NCI-H345 treated with DMSO at 0.1 percent for 48 hours (cell line): ENCODE measurements around the gene OR51A2.
A peak's percentile ranks its signal among the peaks of the same experiment; 100 is the strongest.
"Not testable (repeated sequence)": the region's sequence is repeated elsewhere in the genome, so short reads cannot be mapped to it uniquely, and the experiment has no call there.

ENCODE experiments used
- DNase-seq: peaks from one replicate; lab custom pipeline; 2025; ENCODE audit not compliant: unreplicated experiment; lab: John Stamatoyannopoulos, UW

Gene OR51A2, protein sequence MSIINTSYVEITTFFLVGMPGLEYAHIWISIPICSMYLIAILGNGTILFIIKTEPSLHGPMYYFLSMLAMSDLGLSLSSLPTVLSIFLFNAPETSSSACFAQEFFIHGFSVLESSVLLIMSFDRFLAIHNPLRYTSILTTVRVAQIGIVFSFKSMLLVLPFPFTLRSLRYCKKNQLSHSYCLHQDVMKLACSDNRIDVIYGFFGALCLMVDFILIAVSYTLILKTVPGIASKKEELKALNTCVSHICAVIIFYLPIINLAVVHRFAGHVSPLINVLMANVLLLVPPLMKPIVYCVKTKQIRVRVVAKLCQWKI

DNA sequence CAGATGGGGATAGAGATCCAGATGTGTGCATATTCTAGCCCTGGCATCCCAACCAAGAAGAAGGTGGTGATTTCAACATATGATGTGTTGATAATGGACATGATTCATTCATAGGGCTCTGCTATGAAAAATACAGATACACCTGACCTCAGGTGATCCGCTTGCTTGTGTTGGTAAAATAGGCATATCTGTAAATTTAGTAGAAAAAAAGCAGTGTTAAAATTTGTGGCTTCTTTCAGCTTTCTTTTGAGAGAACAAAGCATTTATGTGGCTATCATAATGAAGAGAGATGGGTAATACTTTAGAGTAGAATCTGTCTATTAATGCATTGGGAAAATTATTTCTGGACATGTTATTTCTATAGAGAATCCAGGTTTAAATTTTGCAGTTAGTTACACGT is at the start of gene OR51A2:
Gene OR51A2 (minus strand): TSS at position 101 of the 400 bp plus-strand sequence. CDS start 0 bp downstream, at position 101.
- not testable (repeated sequence) for DNase-seq

DNA sequence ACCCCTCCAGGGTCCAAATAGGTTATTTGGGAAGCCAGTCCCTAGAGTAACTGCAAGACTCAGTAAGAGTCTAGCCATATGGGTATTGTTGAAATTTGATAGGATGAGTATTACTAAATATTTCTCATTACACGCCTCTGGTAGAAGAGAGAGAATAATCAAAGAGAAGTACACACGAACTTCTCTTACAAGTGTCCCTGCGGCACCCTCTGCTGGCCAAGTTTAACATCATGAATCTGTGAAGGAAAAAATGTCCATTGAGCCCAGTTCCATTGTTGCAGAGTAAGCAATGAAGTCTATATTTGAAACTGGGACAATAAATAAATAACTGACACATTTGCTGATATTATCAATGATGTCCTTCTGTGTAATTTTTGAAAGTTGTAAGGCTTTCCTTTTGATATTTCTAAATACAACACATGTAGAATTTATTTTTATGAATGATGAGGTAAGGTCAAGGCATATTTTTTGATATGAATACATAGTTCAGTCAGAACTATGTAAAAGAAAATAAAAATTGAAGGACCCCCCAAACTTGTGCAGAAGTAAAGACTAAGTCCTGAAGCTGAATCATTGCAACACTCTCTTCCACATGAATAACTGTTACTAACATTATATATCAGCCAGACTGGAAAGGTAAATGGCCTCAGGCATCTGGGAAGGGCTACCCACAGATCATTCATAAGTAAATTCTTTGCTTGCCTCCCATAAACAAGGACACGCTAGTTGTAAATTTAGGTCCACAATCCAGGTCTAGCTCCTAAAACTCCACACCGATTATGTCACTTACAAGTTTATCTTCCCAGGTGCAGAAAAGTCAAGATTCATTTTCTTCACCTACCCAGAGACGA is 49.1 kb upstream of the OR51A2 start:
- peak; percentile 65 for DNase-seq

DNA sequence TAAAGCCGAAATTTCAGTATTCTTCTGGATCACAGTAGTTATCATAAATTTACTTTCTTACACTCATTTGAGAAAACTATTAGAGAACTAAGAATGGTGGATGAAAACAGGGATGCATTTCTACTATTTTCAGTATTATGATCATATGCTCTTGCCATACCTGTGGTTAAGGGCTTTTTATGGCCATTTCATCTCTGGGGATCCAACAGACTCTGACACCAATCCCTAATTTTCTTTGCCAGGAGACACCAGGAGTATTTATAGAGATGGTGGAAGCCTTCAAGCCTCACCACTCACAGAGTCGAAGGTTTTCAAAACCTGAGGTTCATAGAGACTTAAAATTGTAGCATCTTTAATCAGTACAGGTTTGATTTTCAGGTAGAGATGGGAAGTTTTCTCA is 39.0 kb upstream of the OR51A2 start, which contains the start of gene OR51L1:
Gene OR51L1 (plus strand): TSS at position 301 of the 400 bp plus-strand sequence. CDS start 4,132 bp downstream, outside the sequence.
- DNase-seq: no peak

DNA sequence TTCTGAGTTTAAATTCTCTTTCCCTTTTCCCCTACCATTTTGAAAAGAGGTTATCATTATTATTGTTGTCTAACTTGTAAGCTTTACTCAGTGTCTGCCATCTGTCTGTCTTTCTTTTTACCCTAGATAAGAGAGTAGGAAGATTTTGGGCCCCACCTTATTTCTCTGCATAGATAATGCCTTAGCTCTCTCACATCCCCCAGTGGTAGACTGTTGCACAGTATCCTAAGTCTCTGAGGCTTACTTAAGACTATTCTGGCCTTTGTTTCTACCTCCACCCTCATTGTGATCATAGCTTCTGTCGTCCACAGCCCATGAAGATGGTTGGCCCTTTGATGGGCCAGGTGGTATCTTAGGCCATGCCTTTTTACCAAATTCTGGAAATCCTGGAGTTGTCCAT is 35.5 kb upstream of the OR51A2 start:
- no peak for DNase-seq

DNA sequence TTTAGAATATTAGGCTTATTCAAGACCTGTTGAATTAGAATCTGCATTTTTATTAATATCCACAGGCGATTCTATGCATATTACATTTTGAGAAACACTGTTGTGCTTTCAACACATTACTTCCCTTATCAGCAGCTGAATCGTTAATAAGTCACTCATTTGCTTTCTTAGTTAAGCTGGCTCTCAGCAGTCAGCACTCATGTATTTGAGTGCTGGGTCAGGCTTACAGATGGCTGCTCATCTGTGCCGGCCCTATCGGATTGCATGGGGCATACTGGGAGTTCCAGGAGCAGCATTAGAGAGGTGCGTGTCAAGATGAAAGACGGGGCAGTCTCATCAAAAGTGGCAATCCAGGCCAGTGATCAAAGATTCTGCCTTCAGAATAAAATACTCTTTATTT is 28.3 kb upstream of the OR51A2 start:
- DNase-seq: no peak

DNA sequence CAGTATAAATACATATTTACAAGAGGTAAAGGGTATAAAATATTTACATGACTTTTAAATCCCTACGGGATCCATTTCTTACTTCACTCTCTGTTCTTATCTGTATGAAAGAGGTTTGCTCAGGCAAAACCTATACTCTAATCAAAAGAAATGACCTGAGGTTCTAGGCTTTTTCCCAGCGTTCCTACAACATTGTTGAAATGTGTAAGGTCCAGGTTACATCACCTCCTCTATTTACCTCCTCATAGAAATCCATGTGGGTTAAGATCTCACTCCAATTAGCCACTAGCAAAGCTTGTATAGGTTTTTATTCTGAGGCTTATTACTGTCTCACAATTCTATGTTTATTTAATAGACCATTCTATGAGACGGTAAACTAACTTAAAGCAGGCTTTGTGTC is 27.2 kb upstream of the OR51A2 start:
- no peak for DNase-seq

DNA sequence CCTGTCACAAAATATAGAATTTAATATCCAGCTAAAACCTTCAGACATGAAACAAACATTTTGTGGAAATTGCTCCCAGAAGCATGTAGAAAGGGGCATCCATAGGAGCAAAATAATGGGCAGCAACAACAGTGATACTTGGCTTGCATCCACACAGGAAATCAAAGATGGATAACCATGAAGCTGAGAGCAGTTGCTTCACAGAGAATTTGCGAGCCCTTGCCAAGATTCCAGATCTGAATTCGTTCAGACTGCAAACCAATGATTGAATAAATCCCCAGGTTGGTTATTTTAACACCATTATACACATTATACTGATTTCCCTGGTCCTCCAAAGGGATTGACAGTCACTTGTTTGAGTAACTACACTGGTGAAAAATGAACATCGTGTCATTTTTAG is 23.5 kb upstream of the OR51A2 start:
- DNase-seq: no peak

DNA sequence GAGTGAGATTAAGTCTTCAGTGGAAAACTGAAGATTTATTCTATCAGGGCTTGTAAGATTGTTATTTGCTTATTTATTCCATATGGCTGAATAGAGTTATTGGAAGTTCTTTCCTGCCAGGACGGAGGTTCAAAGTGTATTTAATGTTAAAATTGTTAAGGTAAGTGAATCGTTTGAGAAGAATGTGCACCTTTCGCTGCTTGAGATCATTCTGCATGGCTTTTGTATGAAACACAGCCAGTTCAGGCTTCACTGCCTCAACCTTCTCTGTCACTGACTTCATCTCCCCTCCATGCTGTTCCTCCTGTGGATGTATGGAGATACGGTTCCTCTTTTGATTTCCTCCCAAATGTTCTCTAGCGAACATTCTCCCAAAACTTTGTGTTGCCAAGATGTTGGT is 19.9 kb upstream of the OR51A2 start:
- no peak for DNase-seq

DNA sequence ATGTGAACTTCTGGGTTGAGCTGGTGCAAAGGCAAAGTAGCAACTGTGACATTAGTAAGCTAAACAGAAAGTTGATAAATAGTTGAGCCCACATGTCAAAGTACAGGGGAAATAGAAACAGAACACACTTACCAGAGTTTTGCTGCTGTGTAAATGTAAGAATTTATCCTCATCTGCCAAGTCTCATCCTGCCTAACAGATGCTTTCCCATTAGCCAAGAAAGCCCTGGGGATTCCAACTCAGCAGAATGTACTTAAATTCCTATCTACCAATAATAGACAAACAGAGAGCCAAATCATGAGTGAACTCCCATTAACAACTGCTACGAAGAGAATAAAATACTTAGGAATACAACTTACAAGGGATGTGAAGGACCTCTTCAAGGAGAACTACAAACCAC is 7.3 kb upstream of the OR51A2 start:
- no peak for DNase-seq

DNA sequence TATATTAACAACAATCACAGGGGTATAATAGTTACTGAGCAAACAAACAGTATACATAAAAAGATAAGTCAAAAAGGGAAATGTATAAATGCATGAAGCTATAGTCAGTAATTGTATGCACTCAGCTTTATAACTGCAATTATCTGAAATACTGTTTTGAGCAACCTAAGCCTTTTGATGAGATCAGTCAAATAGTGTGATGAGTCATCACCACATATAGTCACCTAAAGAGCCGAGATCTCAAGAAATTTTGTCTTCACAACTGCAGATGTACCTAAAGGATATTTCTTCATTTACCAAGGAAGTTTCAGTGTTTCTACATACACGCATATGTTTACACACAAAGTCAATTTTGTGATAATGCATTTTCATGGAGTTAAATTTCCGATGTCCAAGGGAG is 5.4 kb upstream of the OR51A2 start:
- no peak for DNase-seq

DNA sequence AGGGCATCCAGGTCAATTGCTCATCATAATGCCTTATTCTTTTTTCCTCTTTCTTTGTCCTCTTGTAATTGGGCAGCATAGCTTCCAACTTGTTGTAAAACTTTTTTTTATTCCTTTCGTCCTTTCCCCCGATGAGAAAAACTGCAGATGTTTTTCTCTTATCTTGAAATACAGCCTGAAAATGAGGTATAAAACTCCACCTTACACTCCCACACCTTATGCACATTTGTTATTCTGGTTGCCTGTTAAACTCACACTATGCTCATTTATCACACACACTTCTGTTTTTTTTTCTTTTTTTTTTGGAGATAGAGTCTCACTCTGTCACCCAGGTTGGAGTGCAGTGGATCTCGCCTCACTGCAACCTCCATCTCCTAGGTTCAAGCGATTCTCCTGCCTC is 1.9 kb upstream of the OR51A2 start:
- DNase-seq: no peak

DNA sequence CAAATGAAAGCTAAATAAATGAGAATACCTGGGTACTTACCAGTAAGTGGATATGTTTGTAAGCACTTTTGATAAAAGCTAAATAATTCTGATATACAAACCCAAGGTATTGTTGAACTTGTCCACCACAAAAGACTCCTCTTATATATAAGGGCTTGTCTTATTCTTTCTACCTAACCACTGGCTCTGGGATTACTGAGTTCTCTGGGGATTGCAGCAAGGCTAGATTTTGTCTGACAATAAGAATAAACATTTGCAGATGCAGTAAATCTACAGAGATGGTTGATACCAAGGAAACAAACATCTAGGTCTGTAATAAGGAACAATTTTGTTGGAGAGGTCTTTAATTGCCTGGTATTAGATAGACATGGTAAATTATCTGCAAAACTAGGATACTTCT is 8.0 kb downstream of the OR51A2 start, which contains the start of gene OR51A4:
Gene OR51A4 (minus strand): TSS at position 101 of the 400 bp plus-strand sequence. CDS start 505 bp downstream, outside the sequence.
- DNase-seq: no peak

DNA sequence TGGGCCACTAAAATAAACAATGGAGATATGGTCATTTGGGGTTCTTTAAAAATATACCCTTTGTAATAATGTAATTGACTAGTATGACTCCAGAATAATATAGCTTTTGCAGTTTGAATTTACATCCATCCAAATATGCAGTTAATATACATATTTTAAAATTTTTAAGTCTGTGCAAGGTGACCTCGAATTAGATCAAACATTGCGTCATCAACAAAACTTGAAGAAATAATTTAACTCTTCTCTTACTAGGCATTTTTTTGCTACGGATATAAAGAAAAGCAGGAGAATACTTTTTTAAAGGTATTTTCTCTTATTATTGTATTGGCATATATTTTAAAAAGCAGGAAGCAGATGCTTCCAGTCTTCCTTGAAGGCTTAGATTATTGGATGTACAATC is 18.8 kb downstream of the OR51A2 start:
- no peak for DNase-seq

DNA sequence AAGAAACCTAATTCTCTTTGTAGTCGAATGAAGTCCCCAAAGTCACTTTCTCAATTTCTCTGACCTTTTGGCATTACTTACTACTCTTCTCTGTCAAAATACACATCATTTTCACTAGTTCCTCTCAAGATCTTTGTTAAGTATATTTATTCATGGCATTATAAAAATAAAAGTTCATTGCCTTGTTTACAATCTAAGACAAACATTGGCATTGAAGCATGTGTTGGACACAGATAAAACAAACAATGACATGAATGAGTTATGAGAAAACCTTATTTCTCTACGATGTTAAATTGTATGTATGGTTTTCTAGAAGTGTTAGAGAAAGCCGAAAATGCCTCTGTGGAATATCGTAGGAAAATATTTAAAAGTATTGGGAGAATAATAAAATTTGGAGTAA is 22.8 kb downstream of the OR51A2 start:
- DNase-seq: no peak

DNA sequence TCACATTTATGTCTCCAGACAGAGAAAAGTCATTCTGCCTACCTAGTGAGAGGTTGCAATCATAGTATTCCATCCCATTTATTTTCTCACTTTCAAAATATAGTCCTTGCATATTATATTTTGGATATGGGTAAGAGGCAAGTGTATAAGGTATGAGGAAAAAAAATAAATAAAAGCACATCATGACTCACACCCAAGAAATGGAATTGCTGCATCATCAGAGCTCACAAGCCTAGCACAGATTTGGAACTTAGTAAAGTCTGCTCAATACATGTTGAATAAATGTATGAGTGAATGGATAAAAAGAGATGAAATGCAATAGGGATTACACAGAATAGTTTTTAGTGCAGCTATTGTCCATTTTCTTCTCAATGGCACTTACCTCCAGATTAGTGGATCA is 28.9 kb downstream of the OR51A2 start:
- DNase-seq: no peak

DNA sequence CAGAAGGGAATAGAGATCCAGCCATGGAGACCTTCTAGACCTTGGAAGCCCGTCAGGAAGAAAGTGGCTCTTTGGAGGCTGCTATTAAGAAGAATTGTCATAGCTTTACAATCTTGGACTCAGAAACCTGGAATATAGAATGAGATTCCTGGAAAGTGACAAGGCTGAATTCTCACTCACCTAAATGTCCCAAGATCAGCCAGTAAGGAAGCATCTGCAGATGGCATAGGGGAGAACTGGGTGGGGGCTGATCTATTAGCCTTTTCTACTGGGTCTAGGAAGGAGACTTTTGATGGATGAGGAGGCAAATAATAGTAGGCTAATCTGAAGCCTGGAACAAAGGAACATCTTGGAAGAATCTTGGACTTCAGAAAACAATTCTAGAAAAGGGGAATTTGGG is 31.3 kb downstream of the OR51A2 start, which contains the start of gene OR51G1:
Gene OR51G1 (minus strand): TSS at position 101 of the 400 bp plus-strand sequence. CDS start 0 bp downstream, at position 101.
- no peak for DNase-seq

DNA sequence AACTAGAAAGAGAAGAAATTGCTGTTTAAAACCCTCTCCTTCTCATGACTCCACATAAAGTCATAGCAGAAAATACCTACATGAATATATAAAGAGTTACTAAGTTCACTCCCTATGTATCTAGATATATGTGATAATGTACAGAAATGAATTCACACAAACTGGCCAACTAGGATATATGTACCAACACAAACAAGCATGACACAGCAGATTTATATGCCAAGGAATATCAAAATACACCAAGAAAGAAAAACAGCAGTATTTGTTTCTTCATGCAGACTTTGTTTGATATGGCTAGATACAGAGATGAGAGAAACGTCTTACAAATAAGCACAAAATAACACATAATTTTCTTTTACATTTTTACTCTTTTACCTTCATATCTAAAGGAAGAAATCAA is 33.2 kb downstream of the OR51A2 start:
- DNase-seq: no peak

DNA sequence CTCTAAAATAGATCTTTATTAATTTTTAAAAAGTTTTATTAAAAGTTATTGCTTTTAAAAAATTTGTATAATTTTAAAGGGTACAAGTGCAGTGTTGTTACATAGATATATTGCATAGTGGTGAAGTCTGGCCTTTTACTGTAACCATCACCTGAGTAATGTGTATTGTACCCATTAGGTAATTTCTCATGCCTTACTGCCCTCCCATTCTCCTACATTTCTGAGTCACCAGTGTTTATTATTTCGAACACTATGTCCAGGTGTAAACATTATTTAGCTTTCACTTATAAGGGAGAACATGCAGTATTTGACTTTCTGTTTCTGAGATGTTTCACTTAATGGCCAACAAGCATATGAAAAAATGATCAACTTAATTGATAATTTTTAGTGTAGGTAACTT is 33.7 kb downstream of the OR51A2 start:
- DNase-seq: no peak

DNA sequence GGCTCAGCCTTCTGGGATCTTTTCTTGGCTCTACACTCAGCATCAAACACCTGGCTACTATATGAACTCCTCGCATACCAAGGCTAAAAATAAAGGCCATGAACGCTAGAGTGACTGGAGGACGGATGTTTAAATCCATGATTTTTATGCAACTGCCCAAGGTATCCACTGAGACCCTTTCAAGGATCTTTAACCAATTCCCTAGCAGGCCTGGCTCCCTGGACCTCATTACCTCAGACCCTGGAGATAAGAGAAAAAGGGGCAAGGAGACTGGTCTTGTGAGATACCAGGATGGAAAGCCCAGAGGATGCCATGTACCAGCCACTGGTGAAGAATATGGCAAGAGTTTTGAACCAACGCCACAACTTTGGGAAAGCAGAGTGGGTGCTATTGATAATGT is 36.3 kb downstream of the OR51A2 start, which contains the start of gene OR51G2:
Gene OR51G2 (minus strand): TSS at position 101 of the 400 bp plus-strand sequence. CDS start 3,687 bp downstream, outside the sequence.
- no peak for DNase-seq

DNA sequence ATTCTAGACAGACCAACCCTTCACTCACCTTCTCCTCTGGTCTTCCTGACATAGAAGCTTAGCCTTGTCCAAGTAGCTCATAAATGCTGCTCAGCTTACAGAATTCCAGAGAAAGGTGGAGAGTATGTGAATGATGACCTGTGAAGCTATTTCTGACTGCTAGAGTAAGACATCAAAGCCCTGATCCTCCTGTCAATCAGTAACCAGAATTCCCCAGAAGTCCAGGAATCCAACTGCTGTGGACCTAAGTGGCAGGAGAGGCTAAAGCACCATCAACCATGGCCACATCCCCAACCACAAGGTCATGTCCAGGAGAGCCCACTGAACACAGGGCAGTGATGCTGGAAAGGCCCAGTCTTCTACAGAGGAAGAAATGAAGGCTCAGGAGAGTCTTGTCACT is 38.9 kb downstream of the OR51A2 start:
- no peak for DNase-seq
